Measurements from ENCODE around the gene GAREM2.

DNA sequence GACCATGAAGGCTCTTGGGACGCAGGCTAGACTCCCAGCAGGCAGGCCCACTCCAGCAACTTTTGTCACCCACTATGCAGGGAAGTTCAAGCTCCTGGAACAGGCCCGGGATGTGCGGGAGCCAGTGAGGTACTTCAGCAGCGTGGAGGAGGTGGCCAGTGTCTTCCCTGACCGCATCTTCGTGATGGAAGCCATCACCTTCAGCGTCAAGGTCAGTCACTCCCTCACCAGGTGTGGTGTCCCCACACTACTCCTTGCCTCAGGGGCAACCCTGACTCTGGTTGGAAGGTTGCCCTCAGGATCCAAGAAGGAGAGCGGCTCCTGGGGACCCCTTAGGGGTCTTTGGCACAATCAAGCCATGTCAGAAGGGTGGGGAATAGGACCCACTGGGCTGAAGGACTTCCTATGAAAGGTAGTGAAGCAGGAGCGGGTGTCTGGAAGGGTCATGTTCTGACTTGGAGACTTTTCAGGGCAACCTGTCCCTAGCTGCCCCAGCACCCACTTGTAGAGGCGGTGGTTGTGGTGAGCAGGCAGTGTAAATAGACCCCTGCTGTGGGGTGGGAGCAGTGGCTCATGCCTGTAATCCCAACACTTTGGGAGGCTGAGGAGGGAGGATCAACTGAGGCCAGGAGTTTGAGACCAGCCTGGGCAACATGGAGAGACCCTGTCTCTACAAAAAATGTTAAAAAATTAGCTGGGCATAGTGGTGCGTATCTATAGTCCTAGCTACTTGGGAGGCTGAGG lies 10.2 kb downstream of the GAREM2 start:
- TF ChIP-seq, protein P1, sequence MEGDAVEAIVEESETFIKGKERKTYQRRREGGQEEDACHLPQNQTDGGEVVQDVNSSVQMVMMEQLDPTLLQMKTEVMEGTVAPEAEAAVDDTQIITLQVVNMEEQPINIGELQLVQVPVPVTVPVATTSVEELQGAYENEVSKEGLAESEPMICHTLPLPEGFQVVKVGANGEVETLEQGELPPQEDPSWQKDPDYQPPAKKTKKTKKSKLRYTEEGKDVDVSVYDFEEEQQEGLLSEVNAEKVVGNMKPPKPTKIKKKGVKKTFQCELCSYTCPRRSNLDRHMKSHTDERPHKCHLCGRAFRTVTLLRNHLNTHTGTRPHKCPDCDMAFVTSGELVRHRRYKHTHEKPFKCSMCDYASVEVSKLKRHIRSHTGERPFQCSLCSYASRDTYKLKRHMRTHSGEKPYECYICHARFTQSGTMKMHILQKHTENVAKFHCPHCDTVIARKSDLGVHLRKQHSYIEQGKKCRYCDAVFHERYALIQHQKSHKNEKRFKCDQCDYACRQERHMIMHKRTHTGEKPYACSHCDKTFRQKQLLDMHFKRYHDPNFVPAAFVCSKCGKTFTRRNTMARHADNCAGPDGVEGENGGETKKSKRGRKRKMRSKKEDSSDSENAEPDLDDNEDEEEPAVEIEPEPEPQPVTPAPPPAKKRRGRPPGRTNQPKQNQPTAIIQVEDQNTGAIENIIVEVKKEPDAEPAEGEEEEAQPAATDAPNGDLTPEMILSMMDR (IDR thresholded peaks at IDR 0.05 in 8 of 11, conservative IDR thresholded peaks at IDR 0.05 in 3 of 11) = no peak
- no peak for TF ChIP-seq POLR2A (IDR thresholded peaks at IDR 0.05)
